ENCODE measurements around the gene EMC8.

EMC8 gene

DNA sequence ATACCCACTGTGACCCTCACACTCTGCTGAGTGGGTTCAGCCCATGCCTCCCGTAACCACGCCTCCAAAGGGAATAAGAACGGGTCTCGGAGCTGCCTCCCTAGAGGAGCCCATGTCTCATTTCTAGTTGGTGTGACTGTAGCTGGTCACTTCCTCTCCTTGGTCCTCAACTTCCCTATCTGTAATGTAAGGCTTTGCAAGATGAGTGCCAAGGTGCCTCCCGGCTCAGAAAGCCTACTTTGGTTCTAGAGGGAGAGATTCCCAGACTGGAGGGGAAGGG lies 69.2 kb downstream of the EMC8 start:
- H3K79me2 ChIP-seq (ENCODE audit: insufficient read depth, low read length) = no peaks in the 10 kb centered on the region
- H2AFZ ChIP-seq (ENCODE audit: low read length) = no peak overlapping the region
- H3K36me3 ChIP-seq (ENCODE audit: insufficient read depth, low read length) = no peaks in the 10 kb centered on the region
- no peaks in the 10 kb centered on the region for H3K9me3 ChIP-seq (ENCODE audit: insufficient read depth, low read depth, low read length)
- peaks cover 1% of the 10 kb centered on the region for H3K4me1 ChIP-seq (ENCODE audit: insufficient read depth, low read length, poor library complexity, severe bottlenecking)
- H4K20me1 ChIP-seq (ENCODE audit: insufficient read depth, low read length, poor library complexity, severe bottlenecking) = no peaks in the 10 kb centered on the region
- no peaks in the 10 kb centered on the region for H3F3A ChIP-seq (ENCODE audit: low read depth)
- H3K9ac ChIP-seq (ENCODE audit: low read depth, low read length, poor library complexity, severe bottlenecking) = no peak overlapping the region
- no peak overlapping the region for H3K4me3 ChIP-seq (ENCODE audit: low read length, poor library complexity, severe bottlenecking)
- TF ChIP-seq EZH2phosphoT487 (IDR thresholded peaks at IDR 0.05; ENCODE audit: borderline replicate concordance) = no peak
- TF ChIP-seq, protein P1, sequence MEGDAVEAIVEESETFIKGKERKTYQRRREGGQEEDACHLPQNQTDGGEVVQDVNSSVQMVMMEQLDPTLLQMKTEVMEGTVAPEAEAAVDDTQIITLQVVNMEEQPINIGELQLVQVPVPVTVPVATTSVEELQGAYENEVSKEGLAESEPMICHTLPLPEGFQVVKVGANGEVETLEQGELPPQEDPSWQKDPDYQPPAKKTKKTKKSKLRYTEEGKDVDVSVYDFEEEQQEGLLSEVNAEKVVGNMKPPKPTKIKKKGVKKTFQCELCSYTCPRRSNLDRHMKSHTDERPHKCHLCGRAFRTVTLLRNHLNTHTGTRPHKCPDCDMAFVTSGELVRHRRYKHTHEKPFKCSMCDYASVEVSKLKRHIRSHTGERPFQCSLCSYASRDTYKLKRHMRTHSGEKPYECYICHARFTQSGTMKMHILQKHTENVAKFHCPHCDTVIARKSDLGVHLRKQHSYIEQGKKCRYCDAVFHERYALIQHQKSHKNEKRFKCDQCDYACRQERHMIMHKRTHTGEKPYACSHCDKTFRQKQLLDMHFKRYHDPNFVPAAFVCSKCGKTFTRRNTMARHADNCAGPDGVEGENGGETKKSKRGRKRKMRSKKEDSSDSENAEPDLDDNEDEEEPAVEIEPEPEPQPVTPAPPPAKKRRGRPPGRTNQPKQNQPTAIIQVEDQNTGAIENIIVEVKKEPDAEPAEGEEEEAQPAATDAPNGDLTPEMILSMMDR (conservative IDR thresholded peaks at IDR 0.05; ENCODE audit: low read length) = no peak
- no peak overlapping the region for H3K4me2 ChIP-seq (ENCODE audit: low read depth, low read length, poor library complexity, severe bottlenecking)
- no peaks in the 10 kb centered on the region for H3K27me3 ChIP-seq (ENCODE audit: insufficient read depth, low read length, poor library complexity, severe bottlenecking)
- no peaks in the 10 kb centered on the region for H3K9me2 ChIP-seq (replicated peaks; ENCODE audit: low read depth, low read length)

DNA sequence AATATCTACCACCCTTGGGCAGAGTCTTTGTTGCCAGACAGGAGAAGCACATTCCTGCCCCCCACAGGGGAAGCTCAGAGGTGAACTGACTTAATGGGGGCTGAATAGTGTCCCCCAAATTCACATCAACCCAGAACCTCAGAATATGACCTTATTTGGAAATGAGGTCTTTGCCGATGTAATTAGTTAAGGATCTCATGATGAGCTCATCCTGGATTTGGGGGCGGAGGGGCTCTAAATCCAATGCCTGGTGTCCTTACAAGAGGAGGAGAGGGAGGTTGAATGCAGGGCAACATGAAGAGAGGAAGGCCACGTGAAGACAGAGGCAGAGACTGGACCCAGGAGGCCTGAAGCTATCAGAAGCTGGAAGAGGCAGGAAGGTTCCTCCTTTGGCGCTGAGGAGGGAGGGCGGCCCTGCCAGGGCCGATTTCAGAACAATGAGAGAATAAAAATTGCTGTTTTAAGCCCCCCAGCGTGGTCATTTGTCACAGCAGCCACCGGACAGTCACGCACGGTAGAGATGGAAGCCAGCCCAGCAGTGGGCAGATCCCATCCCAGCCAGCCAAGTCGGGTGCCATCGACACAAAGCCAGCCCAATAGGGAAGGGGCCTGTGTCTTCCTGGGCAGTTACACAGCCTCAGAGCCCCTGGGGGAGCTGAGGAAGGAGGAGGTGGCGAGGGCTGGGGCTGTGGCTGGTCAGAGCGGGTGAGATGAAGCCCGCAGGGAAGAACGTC lies 69.7 kb downstream of the EMC8 start:
- Histone ChIP-seq H3K4me2 (ENCODE audit: low read depth, low read length, poor library complexity, severe bottlenecking) (no peak overlapping the region), H2AFZ (ENCODE audit: low read length) (no peak overlapping the region), H3K4me3 (ENCODE audit: low read length, poor library complexity, severe bottlenecking) (no peak overlapping the region), H3K9ac (ENCODE audit: low read depth, low read length, poor library complexity, severe bottlenecking) (no peak overlapping the region), H3K79me2 (ENCODE audit: insufficient read depth, low read length) (no peaks in the 10 kb centered on the region), H3K9me2 (replicated peaks; ENCODE audit: low read depth, low read length) (no peaks in the 10 kb centered on the region), H3K36me3 (ENCODE audit: insufficient read depth, low read length) (no peaks in the 10 kb centered on the region), H3K9me3 (ENCODE audit: insufficient read depth, low read depth, low read length) (no peaks in the 10 kb centered on the region), H4K20me1 (ENCODE audit: insufficient read depth, low read length, poor library complexity, severe bottlenecking) (no peaks in the 10 kb centered on the region), H3K27me3 (ENCODE audit: insufficient read depth, low read length, poor library complexity, severe bottlenecking) (no peaks in the 10 kb centered on the region), H3K4me1 (ENCODE audit: insufficient read depth, low read length, poor library complexity, severe bottlenecking) (no peaks in the 10 kb centered on the region), H3F3A (ENCODE audit: low read depth) (no peaks in the 10 kb centered on the region)
- TF ChIP-seq, protein P1 (conservative IDR thresholded peaks at IDR 0.05; ENCODE audit: low read length) = no peak
- TF ChIP-seq EZH2phosphoT487 (IDR thresholded peaks at IDR 0.05; ENCODE audit: borderline replicate concordance) = no peak

DNA sequence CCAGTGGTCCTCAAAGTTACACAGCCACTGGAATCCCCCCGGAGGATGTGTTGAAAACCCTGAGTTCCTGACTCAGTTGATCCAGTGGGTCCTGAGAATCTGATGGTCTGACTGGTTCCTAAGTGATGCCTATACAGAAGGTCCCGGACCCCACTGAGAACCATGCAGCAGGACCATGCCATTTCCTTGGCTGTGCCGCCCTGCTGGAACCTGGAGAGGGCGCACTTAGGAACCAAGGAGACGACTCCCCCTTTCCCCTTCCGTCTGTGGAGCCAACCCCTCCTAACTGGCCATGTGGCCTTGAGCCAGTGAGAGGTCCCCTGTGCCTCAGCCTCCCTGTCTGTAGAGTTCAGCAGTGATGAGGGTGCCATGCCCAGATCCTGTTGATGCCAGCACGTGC lies 70.5 kb downstream of the EMC8 start:
- Histone ChIP-seq H3K79me2 (ENCODE audit: insufficient read depth, low read length) (no peaks in the 10 kb centered on the region), H3K4me3 (ENCODE audit: low read length, poor library complexity, severe bottlenecking) (no peak overlapping the region), H3K27me3 (ENCODE audit: insufficient read depth, low read length, poor library complexity, severe bottlenecking) (no peaks in the 10 kb centered on the region), H3K36me3 (ENCODE audit: insufficient read depth, low read length) (no peaks in the 10 kb centered on the region), H4K20me1 (ENCODE audit: insufficient read depth, low read length, poor library complexity, severe bottlenecking) (no peaks in the 10 kb centered on the region), H3F3A (ENCODE audit: low read depth) (no peaks in the 10 kb centered on the region), H3K4me1 (ENCODE audit: insufficient read depth, low read length, poor library complexity, severe bottlenecking) (no peaks in the 10 kb centered on the region), H3K9me2 (replicated peaks; ENCODE audit: low read depth, low read length) (no peaks in the 10 kb centered on the region), H3K4me2 (ENCODE audit: low read depth, low read length, poor library complexity, severe bottlenecking) (no peak overlapping the region), H3K9ac (ENCODE audit: low read depth, low read length, poor library complexity, severe bottlenecking) (no peak overlapping the region), H2AFZ (ENCODE audit: low read length) (no peak overlapping the region), H3K9me3 (ENCODE audit: insufficient read depth, low read depth, low read length) (no peaks in the 10 kb centered on the region)
- TF ChIP-seq EZH2phosphoT487 (IDR thresholded peaks at IDR 0.05; ENCODE audit: borderline replicate concordance) = no peak
- TF ChIP-seq, protein P1 (conservative IDR thresholded peaks at IDR 0.05; ENCODE audit: low read length) = peak; percentile 56
